ENCODE data around the gene LAMA4.

The LAMA4 gene

DNA sequence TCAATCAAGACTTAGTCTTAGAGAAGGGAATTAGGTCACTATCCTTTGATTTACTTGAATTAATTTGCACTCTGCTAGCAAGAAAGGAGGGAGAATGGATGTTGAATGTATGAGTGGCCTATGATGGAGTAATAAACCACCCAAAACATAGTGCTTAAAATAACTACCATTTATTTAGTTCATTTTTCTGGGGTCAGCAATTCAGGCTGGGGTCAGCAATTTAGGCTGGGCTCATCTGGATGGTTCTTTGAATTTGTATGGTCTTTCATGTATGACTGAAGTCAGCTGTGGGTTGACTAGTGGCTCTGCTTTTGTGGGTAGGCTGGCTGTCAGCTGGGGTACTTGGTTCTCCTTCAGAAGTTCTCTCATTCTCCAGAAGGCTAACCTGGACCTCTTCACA is 21.0 kb upstream of the LAMA4 start:
- no peak for DNase-seq

DNA sequence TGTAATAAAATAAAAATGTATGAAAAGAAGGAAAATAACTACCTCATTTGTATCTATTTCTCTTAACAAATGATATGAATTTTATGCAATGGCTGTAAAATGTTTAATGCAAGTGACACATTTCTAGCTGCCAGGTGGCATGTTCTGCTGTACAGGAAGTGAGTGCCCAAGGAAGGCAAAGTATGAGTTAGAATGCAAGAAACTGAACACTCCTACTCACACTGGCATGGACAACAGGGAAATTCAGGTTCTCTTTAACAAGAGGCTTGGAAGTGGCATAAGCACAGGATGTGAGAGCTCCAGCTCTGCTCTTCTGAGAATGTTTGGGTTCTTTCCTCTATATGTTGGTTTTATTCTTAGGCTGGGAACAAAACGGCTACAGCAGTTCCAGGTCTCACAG is 20.4 kb upstream of the LAMA4 start:
- DNase-seq = no peak

DNA sequence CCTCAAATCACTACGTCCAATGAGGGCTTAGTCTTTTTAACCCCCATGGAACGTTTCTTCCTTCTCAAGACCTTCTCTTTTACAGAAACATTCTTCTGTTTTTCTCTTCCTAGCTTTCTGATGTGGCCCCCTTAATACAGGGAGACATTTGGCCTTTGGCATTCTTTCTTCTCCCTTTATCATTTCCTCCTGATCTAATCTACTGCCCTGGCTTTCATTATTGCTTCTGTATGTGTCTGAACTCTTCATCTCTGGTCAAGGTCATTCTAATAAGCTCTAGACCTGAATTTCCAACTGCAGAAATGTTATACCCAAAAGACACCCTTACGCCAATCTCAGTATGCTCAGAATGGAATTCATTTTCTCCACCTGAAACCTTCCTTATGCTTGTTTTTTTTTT is 18.4 kb upstream of the LAMA4 start:
- no peak for DNase-seq

DNA sequence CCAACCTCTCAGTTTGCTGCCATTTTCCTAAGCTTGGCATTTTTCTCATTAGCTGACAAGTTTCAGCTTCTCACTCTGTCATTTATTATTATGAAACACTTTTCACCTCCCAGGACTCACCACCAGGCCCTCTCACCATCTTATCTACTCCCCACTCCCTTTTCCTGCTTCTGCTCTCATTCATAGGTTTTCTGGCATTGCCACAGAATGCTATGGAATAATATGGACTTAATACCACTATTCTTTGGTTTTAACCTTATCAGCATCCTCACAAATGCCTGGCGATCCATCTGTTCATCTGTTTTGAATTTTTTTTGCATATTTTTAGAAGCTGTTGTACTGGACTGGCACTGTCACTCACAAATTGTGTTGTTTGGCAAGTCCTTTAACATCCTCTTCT is 16.4 kb upstream of the LAMA4 start:
- no peak for DNase-seq

DNA sequence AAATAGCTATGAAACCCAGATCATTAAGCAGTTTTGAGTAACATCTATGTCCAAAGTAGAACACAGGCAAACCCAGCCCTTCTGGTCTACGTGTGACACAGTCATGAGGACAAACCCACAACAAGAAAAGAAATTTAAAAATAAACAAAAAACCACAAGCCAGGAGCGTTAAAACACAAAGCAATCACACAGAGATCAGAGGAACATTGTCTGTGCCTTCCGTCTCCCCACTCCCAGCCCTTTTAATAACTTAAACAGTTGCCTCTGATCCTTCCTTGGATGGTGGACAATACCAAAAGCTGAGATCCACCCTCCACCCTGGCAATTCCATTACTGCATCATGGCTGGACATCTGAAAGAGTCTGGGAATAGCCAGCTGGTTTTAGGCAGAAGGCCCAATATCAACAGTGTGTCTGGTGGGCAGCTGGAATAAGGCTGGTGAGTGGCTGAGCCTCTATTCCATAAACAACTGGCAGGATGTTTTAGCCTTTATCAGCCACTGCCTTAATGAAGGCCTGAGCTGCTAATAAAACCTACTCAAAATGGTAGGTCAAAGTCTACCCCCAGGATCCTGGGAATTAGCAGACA is 15.7 kb upstream of the LAMA4 start:
- DNase-seq = no peak

DNA sequence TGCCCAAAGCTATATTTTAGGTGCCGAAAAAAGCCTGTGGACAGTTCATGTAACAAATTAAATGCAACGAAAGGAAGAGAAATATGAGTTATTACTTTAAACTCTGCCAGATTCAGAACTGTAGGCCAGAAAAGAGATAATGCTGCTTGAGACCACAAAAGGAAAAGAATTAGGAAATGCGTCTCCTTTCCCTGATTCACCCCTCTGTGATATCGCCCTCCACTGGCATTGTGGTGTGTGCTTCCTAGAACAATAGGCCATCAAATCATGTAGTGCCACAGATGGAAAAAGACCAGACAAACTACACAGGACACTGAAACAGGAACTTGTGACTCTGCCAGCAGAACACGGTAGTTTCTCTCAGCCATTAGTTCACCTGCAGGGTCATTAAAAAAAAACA is 14.7 kb upstream of the LAMA4 start:
- DNase-seq = no peak

DNA sequence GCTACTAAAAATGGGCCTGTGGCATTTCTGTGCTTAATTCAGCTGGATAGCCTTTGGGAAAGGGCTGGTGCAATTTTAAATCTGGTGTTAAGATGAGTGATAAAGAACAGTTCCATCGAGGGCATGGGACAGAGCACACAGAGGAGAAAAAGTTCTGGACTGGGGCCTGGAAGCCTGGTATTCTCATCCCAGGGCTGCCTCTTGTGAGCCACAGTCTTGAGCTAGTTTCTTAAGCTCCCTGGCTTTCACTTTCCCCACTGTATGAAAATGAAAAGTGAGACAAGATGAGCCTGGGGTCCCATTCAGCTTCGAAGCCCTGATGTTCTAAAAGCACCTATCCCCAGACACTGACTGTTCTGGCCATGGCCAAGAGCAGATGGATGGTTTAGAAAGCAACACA is 14.3 kb upstream of the LAMA4 start:
- no peak for DNase-seq

DNA sequence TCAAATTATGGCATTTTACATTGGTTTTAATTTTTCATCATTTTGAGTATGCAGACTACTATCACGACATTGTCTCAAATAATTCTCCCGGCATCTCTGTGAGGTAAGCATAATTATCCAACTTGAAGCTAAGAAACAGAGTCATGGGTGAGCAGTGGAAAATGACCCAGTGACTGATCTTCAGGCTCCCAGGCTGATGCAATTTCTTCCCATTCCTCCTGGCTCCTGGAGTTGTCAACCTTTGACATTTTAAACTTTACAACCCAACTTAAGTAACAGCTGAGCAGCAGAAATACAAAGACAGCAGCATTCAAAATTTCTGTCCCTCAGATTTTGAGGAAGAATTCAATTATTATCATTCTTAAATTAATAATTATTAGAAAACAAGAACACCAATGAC is 13.7 kb upstream of the LAMA4 start:
- DNase-seq = no peak

DNA sequence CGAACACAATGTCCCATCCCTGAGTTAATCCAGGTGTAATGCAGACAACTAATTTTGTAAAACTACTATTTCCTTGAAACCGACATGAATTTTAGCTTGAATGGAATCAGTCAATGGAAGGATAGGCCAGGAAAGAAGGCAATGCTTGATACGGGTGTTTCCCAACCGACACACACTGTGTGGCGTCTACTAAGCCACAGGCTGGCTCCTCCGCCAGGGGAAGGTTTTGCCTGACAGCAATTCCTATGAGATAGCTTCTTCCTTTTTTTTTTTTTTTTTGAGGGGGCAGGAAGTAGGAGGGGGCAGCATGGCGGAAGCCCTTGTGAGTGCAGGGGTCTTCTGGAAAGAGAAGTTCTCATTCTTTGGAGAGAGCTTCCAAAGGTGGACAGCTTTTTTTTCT is 12.0 kb upstream of the LAMA4 start:
- no peak for DNase-seq

DNA sequence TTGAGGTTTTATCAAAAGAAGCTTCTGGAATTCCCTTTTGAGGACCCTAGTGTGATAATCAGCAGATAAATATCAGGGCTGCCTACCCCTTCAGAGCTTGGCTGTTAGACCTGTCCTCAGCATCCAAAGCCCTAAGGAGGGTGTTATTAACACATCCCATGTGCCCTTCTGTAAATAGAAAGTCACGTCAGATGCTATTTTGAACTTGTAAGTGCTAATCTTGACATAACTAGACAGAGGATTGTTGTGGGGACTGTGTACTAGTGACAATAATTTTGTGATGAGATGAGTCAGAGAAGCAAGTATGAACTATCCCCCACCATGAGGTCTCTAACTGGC is 4.9 kb upstream of the LAMA4 start:
- DNase-seq = no peak

DNA sequence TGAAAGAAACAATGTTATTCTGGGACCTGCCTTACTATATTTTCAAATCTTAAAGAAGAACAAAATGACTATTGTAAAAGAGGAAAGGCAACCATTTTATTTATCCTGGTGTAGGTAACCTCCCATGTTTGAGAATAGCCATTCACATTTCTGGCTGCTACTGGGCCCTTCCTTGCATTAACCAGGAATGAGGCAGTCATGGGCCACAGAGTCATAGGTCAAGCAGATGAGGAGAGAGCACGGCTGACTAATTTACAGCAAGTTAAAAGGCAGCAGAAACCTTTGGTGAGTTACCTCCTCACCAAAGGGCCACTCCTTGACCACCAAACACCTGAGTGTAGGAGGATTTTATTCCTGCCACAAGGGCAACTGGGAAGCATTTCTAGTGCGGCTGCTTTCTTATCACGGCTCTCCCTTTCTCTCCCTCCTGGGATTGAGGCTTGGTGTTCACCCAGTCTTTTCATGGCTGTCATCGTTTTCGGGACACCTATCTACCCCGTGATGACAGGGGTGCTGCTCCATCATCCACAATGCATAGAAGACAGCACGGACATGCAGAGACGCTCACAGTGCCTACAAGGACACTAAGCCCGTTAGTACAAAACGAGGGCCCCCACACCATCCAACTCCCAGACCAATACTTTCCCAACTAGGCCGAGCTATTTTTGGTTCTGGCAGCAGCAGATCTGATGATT is 4.4 kb upstream of the LAMA4 start:
- DNase-seq = no peak

DNA sequence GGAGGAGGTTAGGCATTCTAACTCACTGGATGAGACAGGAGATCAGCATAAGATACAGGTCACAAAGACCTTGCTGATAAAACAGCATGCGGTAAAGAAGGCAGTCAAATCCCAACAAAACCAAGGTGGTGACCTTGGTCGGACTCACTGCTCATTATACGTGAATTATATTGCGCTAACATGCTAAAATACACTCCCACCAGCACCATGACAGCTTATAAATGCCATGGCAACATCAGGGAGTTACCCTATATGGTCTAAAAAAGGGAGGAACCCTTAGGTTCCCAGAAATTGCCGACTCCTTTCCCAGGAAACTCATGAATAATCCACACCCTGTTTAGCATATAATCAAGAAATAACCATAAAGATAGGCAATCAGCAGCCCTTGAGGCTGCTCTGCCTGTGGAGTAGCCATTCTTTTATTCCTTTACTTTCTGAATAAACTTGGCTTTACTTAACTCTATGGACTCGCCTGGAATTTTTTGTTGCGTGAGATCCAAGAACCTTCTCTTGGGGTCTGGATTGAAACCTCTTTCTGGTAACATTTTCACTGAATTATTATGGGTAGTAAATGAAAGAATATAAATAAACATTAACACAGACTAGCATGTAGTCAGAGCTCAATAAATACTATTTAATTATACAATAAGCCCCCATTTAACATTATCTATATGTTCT is 3.0 kb upstream of the LAMA4 start:
- no peak for DNase-seq

DNA sequence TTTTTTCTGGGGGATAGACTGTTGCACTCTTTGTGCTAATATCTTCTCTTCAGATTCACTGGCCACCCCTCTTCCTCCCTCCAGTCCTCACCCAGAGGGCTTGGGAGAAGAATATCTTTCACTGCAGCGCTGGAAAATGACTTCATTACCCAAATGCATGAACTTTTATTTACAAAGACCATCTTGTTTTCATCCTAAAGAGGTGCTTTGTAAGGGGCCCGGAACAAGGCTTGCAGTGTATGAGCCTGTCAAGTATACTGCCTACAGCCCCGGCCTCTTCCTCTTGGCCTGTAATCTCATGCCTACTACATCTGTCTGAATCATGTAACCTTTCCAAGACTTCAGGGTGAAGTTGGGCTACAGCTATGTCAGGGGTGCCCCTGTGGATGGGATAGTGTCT is 554 bp upstream of the LAMA4 start:
- DNase-seq = no peak

DNA sequence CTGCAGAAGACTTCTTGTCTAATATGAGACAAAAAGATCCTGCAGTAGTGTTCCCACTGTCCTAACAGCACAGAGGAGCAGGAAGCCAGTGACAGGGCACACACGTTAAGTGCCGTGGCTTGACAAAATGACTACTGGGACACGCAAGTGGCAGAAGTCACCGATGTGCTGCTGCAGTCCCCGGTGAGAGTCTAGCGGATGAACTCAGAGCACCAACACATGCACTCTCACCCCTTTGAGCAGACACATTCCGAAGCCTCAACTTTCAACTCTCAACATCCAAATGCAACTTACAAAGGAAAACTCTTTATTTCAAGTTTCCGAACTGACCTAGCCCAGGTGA is 898 bp downstream of the LAMA4 start:
- no peak for DNase-seq

DNA sequence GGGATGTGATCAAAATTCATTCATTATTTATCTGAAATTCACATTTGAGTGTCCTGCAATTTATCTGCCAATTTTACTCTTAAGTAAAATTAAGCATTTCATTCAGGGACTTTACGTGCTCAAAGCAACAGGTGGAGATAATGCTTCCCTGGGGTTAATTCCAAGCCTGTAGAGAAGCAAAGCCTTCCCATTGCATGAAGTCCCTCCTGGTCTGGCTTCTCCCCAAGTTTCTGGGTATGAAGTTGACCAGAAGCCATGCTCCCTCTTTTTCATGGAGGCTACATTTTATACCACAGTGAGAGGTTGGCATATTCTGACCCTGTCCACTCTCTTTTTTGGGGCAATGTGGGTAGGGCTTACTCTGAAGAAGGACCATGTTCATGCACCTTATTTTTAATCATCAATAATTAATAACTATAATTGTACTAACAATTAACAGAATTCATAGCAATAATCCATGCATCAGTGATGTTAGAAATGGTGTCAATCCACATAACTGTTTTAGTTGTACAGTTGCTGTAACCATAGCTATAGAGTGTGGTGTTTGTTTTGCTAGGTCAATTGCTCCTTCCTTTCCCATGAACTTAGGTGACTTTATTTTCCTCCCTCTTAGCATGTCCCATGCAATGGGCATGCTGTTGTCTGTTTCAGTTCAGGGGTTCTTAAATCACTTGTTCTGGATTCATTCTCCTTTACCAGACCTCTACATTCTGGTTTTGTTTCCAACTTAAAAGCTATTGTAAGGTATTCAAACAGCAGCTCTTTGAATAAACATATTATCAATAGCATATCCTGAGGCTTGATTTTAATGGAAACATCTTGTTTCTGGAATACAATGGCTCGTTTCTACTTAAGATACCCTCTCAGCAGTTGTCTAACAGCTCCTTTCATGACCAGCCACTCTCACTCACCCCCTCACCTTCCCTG is 1.5 kb downstream of the LAMA4 start:
- DNase-seq = no peak

DNA sequence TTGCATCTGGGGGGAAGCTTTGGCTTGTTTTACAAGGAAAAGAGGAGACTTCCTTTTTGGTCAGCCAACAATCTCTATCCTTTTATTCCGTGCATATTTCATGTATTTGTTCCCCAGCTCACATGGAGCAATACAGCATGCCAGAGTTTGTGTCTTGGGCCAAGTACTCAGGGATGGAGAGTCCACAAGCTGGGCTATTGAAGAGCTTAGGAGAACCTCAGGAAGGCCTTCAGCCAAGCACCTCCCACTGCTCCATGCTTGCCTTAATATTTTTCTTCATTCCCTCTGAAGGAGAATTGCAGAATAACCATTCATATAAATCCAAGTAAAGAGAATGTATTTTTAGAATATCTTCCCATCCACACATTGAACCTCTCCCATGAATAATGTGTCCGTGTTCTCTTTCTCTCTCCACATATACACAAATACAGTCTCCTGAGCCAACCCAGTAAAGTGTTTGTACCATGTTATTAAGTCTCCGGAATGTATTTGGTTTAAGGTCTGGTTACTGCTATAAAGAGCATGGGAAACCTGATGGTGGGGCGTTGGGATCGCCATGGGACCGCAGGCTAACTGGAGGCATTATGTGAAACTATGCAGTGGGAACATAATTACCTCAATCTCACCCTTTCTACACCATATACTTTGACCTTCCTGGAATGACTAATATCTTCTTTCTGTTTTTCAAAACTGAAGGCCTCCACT is 3.0 kb downstream of the LAMA4 start:
- no peak for DNase-seq

DNA sequence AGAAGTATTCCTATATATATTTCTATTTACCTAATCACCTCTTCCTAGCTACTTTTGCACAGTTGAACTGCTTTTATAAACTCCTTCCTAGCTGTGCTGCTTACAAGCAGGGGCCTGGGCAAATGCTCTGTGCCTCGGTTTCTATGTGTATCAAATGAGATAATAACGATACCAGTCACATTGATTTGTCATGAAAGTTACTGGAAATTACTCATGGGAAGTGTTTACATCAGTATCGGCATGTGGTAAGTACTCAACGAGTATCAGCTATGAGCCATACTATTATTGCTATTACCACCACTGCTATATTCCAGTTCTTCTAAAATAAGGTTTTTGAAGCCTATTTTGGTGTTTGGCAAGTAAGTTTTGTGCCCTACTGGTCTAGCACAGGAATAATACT is 4.9 kb downstream of the LAMA4 start:
- DNase-seq = no peak

DNA sequence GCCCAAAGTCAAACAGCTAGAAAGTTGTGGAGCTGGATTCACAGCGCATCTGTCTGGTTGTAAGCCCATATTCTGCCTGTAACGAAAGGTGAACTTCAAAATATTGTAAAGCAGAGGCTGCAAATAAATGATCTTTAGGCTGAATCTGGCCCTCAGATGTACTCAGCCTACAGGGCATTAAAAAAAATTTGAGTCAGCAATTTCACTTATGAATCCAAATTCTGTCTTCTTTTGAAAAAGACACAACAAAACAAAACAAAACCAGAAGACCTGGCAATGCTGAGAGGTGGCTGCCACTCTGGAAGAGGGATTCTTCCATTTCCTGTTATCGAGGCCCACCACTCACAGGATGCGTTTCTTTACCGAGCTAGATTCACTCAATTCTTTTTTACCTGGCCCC is 7.1 kb downstream of the LAMA4 start:
- DNase-seq = no peak

DNA sequence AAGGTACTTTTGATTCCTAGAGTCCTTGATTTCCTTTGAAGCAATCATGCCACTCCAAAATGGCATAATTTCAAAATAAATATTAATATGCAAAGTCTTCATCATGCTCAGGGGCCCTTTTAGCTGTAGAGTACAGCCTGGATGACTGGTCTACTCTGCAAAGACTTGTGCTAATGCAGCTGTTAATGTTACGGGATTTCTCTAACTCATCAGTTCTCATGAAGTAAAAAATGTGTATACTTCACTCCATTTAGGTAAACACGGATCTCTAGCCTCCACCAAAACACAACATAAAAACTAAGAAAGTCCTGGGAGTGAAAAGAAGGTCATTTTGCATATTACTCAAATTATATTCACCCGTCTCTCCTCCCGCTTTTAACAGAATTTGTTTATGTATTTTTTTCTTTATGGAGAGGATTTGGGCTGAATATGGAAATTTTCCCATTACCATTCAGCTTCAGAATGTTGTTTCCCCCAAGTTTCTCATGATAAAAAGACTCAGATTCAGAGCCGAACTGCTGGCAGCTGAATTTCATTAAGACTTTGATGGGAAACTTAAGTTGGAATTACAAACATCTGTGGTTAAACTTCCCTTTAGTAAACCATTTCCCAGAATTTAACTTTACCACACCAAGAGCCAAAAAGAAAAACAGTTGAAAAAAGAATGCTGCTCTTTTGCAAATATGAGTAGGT is 8.7 kb downstream of the LAMA4 start:
- DNase-seq = no peak

DNA sequence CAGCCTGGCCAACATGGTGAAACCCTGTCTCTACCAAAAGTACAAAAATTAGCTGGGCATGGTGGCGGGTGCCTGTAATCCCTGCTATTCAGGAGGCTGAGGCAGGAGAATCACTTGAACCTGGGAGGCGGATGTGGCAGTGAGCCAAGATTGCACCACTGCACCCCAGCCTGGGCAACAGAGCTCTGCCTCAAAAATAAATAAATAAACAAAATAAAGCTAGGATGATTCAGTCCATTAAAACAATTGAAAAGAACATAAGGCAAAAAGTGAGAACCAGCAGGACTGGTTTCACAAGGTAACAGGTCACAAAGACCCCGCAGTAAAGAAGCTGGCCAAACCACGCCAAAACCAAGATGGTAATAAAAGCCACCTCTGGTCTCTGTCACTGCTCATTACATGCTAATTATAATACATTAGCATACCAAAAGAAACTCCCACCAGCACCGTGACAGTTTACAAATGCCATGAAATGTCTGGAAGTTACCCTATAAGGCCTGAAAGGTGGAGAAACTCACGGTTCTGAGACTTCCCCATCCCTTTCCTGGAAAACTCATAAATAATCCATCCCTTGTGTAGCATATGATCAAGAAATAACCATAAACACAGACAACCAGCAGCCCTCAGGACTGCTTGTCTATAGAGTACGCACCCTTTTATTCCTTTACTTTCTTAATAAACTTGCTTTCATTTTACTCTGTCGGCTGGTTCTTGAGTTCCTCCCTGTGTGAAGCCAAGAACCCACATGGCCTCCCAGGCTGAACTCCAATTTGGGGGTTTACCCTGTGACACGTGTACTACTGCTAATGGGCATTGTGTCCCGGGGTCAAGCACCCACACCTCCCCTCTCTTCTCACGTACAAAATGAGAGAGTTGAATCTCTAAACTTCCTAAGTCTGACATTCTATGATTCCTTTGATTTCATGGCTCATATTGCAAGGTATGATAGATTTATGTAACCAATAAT is 10.2 kb downstream of the LAMA4 start:
- no peak for DNase-seq

DNA sequence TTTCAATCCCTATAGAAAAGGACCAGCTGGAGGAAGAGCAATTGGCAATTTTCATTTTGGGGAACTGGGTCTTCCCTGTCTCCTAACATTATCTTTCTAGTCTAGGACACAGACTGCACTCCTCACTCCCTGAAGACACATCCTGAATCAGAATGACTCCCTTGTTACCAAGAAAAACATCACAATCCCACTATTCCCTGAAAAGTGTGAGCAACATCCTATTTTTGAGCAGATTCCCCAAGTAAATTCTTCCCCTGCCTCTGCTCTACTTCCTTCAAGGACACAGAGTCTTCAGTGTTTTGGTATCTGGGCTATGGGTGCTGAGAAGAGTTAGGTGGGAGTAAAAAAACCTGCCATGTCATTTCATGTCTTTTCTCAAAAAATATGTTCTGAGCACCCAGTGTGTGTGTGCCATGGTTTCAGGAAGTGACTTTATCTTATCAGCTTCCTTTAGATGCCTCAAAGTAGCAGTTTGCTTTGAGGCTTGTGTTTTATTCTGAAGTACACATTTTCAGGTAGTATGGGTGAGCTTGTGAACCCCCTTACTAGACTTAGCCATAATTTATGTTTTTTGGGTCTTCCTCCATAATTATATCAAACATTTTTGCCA is 12.4 kb downstream of the LAMA4 start:
- no peak for DNase-seq
